ENCODE data around the gene GIMAP6. TPM values are rescaled to one million over a fixed set of nuclear protein-coding genes. Genes with fewer than 3 reads are reported as not detected.
A peak's percentile ranks its signal among the peaks of the same experiment; 100 is the strongest.

GIMAP6 gene
- polyA plus RNA-seq, 3 donors: 16.2 to 70.2 (median 57.0) TPM

- Histone ChIP-seq H3K9me3 (replicated peaks in 1 of 2; ENCODE audit: control insufficient read depth in 1 of 2, insufficient read depth in 1 of 2, low read length in 2 of 2) (peaks cover 0 to 10% of the 10 kb centered on the region in 2 donors), H3K79me2 (ENCODE audit: insufficient read depth, low read length) (no peaks in the 10 kb centered on the region), H2AFZ (ENCODE audit: insufficient read depth, low read depth, low read length, poor library complexity, severe bottlenecking) (no peak overlapping the region), H4K20me1 (ENCODE audit: insufficient read depth, low read length) (no peaks in the 10 kb centered on the region), H3K4me1 (ENCODE audit: control insufficient read depth in 1 of 2, insufficient read depth in 2 of 2, low read length in 2 of 2) (peaks cover 30 to 44% of the 10 kb centered on the region in 2 donors), H3K27ac (ENCODE audit: low read depth in 1 of 2, low read length in 2 of 2) (peak overlapping the region in 1 of 2 donors; percentile 86), H3K36me3 (replicated peaks in 1 of 2; ENCODE audit: control insufficient read depth in 1 of 2, insufficient read depth in 2 of 2, low read length in 2 of 2) (no peaks in the 10 kb centered on the region), H3K4me3 (replicated peaks in 1 of 3; ENCODE audit: low read depth in 2 of 3, low read length in 3 of 3) (peak overlapping the region in 1 of 3 experiments; percentile 48), H3K4me2 (replicated peaks; ENCODE audit: extremely low read depth, low read length, poor library complexity, severe bottlenecking) (peak overlapping the region; percentile 64), H3K27me3 (ENCODE audit: control insufficient read depth in 2 of 2, insufficient read depth in 2 of 2, low read length in 2 of 2) (no peaks in the 10 kb centered on the region), H3K9ac (ENCODE audit: insufficient read depth, low read length, poor library complexity, severe bottlenecking) (peak overlapping the region; percentile 7)
- Mint-ChIP-seq H3K4me1 (peaks cover 40% of the 10 kb centered on the region), H3K27me3 (ENCODE audit: low read depth in 3 of 3) (peaks cover 0 to 2% (median 2%) of the 10 kb centered on the region in 3 donors), H3K36me3 (peaks cover 6 to 8% of the 10 kb centered on the region in 2 donors), H3K9me3 (peaks cover 8 to 19% (median 15%) of the 10 kb centered on the region in 7 donors), H3K27ac (peak overlapping the region in 3 of 7 donors; percentile 8 to 94 (median 87)), H3K4me3 (no peak overlapping the region)
- no CpG with 5 or more reads among the region's 1 CpG for WGBS (ENCODE audit: insufficient coverage)
- TF ChIP-seq, protein P1, sequence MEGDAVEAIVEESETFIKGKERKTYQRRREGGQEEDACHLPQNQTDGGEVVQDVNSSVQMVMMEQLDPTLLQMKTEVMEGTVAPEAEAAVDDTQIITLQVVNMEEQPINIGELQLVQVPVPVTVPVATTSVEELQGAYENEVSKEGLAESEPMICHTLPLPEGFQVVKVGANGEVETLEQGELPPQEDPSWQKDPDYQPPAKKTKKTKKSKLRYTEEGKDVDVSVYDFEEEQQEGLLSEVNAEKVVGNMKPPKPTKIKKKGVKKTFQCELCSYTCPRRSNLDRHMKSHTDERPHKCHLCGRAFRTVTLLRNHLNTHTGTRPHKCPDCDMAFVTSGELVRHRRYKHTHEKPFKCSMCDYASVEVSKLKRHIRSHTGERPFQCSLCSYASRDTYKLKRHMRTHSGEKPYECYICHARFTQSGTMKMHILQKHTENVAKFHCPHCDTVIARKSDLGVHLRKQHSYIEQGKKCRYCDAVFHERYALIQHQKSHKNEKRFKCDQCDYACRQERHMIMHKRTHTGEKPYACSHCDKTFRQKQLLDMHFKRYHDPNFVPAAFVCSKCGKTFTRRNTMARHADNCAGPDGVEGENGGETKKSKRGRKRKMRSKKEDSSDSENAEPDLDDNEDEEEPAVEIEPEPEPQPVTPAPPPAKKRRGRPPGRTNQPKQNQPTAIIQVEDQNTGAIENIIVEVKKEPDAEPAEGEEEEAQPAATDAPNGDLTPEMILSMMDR (IDR thresholded peaks at IDR 0.05): no peak
- no peak for DNase-seq
- intact Hi-C loops (cut with micrococcal nuclease): no loop called here
Measured at GRCh38 chr7:150587551-150587950, 44.6 kb downstream of the GIMAP6 start.

GRCh38 chr7:150586785-150587152, 45.4 kb downstream of the GIMAP6 start:
- Histone ChIP-seq H3K9me3 (replicated peaks in 1 of 2; ENCODE audit: control insufficient read depth in 1 of 2, insufficient read depth in 1 of 2, low read length in 2 of 2) (peaks cover 0 to 2% of the 10 kb centered on the region in 2 donors), H3K4me2 (replicated peaks; ENCODE audit: extremely low read depth, low read length, poor library complexity, severe bottlenecking) (peak overlapping the region; percentile 64), H3K4me3 (replicated peaks in 1 of 3; ENCODE audit: low read depth in 2 of 3, low read length in 3 of 3) (peak overlapping the region in 2 of 3 experiments; percentile 33 to 48), H3K27ac (ENCODE audit: low read depth in 1 of 2, low read length in 2 of 2) (peak overlapping the region; percentile 60 to 86), H3K36me3 (replicated peaks in 1 of 2; ENCODE audit: control insufficient read depth in 1 of 2, insufficient read depth in 2 of 2, low read length in 2 of 2) (no peaks in the 10 kb centered on the region), H3K4me1 (ENCODE audit: control insufficient read depth in 1 of 2, insufficient read depth in 2 of 2, low read length in 2 of 2) (peaks cover 30 to 44% of the 10 kb centered on the region in 2 donors), H4K20me1 (ENCODE audit: insufficient read depth, low read length) (no peaks in the 10 kb centered on the region), H3K27me3 (ENCODE audit: control insufficient read depth in 2 of 2, insufficient read depth in 2 of 2, low read length in 2 of 2) (no peaks in the 10 kb centered on the region), H3K9ac (ENCODE audit: insufficient read depth, low read length, poor library complexity, severe bottlenecking) (peak overlapping the region; percentile 7), H3K79me2 (ENCODE audit: insufficient read depth, low read length) (no peaks in the 10 kb centered on the region), H2AFZ (ENCODE audit: insufficient read depth, low read depth, low read length, poor library complexity, severe bottlenecking) (no peak overlapping the region)
- Mint-ChIP-seq H3K27ac (peak overlapping the region; percentile 84 to 94 (median 89)), H3K4me3 (peak overlapping the region; percentile 59 to 67), H3K36me3 (peaks cover 2 to 4% of the 10 kb centered on the region in 2 donors), H3K4me1 (peaks cover 42% of the 10 kb centered on the region), H3K27me3 (ENCODE audit: low read depth in 3 of 3) (peaks cover 0 to 2% (median 2%) of the 10 kb centered on the region in 3 donors), H3K9me3 (peaks cover 5 to 12% (median 8%) of the 10 kb centered on the region in 7 donors)
- peak; percentile 57 to 69 (median 65) for DNase-seq
- intact Hi-C loops (cut with micrococcal nuclease): no loop called here
- TF ChIP-seq, protein P1 (IDR thresholded peaks at IDR 0.05): no peak
